K562 (cell line): ENCODE measurements around the gene RPL11. TPM values are rescaled to one million over a fixed set of nuclear protein-coding genes. Genes with fewer than 3 reads are reported as not detected.
A peak's percentile ranks its signal among the peaks of the same experiment; 100 is the strongest.

ENCODE experiments used
- C11orf30 ChIP-seq: fragments of 450-650 bp; IDR thresholded peaks from 2 replicates; pipeline ENCODE4 v1.6.1; 2016; ENCODE audit warnings: low read depth, mild to moderate bottlenecking
- LARP7 ChIP-seq: fragments of 450-650 bp; IDR thresholded peaks from 2 replicates; pipeline ENCODE4 v1.6.1; 2016
- NFYB ChIP-seq: IDR thresholded peaks from 2 replicates; pipeline ENCODE4 v1.6.1; 2011; ENCODE audit warnings: mild to moderate bottlenecking, moderate library complexity; ENCODE audit not compliant: insufficient read length; ENCODE audit errors: extremely low read depth
- PATZ1 ChIP-seq: fragments of 250-450 bp; sonication (Bioruptor Pico); IDR thresholded peaks from 2 replicates; pipeline ENCODE4 v1.5.0; 2020; ENCODE audit warnings: mild to moderate bottlenecking, borderline replicate concordance
- PTTG1 ChIP-seq: fragments of 450-650 bp; IDR thresholded peaks from 2 replicates; pipeline ENCODE4 v1.6.1; 2016; ENCODE audit warnings: low read depth, mild to moderate bottlenecking, missing genetic modification characterization, missing compliant biosample characterization
- TOE1 ChIP-seq, 2 experiments: fragments of 450-650 bp in 1 of 2; sonication (generic) in 1 of 2; formaldehyde crosslinking in 1 of 2; IDR thresholded peaks; 2 replicates each; pipeline versions ENCODE4 v1.7.1 to v1.8.0; 2016 to 2022; ENCODE audit warnings: borderline replicate concordance in 2 of 2, mild to moderate bottlenecking in 2 of 2, antibody characterized with exemption in 1 of 2, inconsistent platforms in 1 of 2, low read depth in 1 of 2, missing genetic modification reagents in 1 of 2, moderate library complexity in 1 of 2
- ZBTB33 ChIP-seq: sonication (generic); formaldehyde crosslinking; IDR thresholded peaks from 2 replicates; pipeline ENCODE4 v1.8.1; 2023; ENCODE audit warnings: mild to moderate bottlenecking, missing genetic modification reagents
- ZNF232 ChIP-seq: sonication (generic); formaldehyde crosslinking; IDR thresholded peaks from 2 replicates; pipeline ENCODE4 v1.8.0; 2022; ENCODE audit warnings: mild to moderate bottlenecking, missing genetic modification reagents
- polyA plus RNA-seq, 8 experiments: library from polyadenylated mRNA; depleted of rRNA in 4 of 8; stranded (reverse) in 5 of 8; unstranded in 3 of 8; fragments of >200 nt; fragmentation: Nextera tagmentation in 2 of 8; fragmentation: Illumina TruSeq in 1 of 8; extraction: Ambion mirVana in 2 of 8; extraction: Trizol in 1 of 8; gene quantifications; 2 replicates each; pipeline versions ENCODE4 v1.2.1 to v1.2.3, GENCODE V29; 2011 to 2014; ENCODE audit warnings: inconsistent platforms in 1 of 8, missing spikeins in 1 of 8
- total RNA-seq, 7 experiments: library from RNA; depleted of rRNA in 6 of 7; stranded (reverse); fragments of >200 nt in 6 of 7; fragmentation: Illumina TruSeq in 2 of 7; extraction: Trizol in 2 of 7; gene quantifications; 2 replicates each; pipeline versions ENCODE4 v1.2.1 to v1.2.3, GENCODE V29; 2011 to 2021; ENCODE audit warnings: low replicate concordance in 1 of 7
- TF ChIP-seq, protein P1 (sequence below), 2 experiments: fragments of 450-650 bp; IDR thresholded peaks; 2 replicates each; pipeline ENCODE4 v1.6.1; 2016; ENCODE audit warnings: mild to moderate bottlenecking in 2 of 2, borderline replicate concordance in 1 of 2, low read depth in 1 of 2, moderate library complexity in 1 of 2
- TF ChIP-seq, protein P2 (sequence below), 2 experiments: fragments of 450-650 bp; conservative IDR thresholded peaks; 2 replicates each; pipeline ENCODE4 v1.6.1; 2017; ENCODE audit warnings: mild to moderate bottlenecking in 2 of 2, moderate library complexity in 2 of 2

Gene RPL11
- total and polyA plus RNA-seq, 9 of the 15 experiments (the other 6 are each of a cell fraction or from before 2014, with no cell fraction given) = 1,781 to 4,526 (median 3,111) TPM

DNA sequence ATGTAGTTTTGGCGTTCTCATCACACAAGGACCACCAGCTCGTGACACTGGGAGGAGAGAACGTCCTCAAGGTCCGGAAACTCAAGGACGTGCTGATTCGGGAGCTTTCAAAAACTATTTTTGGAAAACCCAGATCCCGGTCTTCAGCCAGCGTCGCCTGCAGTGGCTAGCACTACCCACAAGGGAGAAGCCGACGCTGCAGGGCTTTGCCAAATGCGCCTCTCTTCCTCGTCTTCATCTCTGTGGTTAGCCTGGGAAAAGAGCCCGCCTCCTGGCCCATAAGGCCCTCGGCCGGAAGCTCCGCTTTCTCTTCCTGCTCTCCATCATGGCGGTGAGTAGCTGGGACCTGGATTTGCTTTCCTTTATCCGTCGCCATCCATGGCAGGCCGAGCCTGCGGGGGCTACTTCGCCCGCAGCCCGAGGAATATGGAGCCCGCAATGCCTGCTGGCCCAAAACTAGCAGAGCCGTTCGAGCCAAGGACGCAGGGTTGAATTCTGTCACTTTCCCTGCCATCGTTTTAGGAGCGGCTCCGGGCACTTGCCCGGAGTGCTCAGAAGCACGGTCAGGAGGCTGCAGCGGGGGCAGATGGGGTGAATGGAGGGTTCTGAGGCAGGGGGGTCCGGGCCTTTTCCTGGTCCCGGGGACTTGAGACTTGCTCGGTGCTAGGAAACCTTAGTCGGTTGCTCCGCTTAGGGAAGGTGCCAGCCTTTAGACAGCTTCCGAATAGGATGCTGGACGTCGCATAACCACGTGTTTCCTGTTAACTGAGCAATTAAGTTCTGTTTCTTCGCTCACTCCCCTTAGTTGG lies at the start of gene RPL11 (continued):
- no peak; the same call in 1 of the 2 replicates for TF ChIP-seq ZNF232 (CRISPR knock-in tag)
- TF ChIP-seq LARP7 = 0 out of 2 replicates have a peak, but pooled peaks have one; percentile 9
- no peak for TF ChIP-seq PATZ1 (CRISPR knock-in tag)
- TF ChIP-seq, protein P1, sequence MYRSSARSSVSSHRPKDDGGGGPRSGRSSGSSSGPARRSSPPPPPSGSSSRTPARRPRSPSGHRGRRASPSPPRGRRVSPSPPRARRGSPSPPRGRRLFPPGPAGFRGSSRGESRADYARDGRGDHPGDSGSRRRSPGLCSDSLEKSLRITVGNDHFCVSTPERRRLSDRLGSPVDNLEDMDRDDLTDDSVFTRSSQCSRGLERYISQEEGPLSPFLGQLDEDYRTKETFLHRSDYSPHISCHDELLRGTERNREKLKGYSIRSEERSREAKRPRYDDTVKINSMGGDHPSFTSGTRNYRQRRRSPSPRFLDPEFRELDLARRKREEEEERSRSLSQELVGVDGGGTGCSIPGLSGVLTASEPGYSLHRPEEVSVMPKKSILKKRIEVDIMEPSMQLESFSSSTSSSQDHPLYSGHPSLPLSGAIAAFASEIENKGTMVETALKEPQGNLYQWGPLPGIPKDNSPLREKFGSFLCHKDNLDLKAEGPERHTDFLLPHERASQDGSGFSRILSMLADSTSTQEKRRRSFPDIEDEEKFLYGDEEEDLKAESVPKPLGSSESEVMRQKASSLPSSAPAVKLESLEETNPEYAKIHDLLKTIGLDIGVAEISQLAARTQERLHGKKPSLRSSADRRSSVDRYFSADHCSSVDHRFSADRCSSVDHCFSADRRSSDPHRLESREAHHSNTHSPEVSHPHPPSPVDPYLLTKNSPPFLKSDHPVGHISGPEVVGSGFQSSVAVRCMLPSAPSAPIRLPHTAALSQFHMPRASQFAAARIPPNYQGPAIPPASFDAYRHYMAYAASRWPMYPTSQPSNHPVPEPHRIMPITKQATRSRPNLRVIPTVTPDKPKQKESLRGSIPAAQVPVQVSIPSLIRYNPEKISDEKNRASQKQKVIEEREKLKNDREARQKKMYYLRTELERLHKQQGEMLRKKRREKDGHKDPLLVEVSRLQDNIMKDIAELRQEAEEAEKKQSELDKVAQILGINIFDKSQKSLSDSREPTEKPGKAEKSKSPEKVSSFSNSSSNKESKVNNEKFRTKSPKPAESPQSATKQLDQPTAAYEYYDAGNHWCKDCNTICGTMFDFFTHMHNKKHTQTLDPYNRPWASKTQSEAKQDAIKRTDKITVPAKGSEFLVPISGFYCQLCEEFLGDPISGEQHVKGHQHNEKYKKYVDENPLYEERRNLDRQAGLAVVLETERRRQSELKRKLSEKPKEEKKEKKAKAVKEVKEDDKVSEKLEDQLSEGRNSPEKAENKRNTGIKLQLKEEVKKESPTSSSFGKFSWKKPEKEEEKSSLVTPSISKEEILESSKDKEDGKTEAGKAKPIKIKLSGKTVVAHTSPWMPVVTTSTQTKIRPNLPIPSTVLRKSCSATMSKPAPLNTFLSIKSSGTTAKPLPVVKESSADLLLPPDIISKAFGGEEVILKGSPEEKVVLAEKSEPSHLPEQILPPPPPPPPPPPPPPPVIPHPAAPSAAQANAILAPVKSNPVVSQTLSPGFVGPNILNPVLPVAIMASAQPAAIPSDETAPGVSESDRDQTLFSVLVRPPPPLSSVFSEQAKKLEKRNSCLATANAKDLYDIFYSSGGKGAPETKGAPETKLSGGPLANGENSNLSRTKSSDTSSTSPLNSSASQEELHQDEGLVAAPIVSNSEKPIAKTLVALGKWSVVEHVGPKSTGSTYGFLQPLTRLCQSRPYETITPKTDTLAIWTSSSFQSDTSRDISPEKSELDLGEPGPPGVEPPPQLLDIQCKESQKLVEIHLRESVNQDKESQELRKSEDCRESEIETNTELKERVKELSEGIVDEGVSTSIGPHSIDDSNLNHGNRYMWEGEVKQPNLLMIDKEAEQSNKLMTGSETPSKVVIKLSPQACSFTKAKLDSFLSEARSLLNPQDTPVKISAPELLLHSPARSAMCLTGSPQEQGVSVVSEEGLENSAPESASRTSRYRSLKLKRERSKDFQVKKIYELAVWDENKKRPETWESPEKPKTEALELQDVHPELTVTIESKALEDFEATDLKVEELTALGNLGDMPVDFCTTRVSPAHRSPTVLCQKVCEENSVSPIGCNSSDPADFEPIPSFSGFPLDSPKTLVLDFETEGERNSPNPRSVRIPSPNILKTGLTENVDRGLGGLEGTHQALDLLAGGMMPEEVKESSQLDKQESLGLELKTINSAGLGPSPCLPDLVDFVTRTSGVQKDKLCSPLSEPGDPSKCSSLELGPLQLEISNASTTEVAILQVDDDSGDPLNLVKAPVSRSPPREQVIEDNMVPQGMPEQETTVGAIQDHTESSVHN (IDR thresholded peaks at IDR 0.05; ENCODE audit: borderline replicate concordance in 1 of 2, low read depth in 1 of 2) = peak in 1 of 2 experiments; percentile 96; a peak in 2 of 4 replicates
- TF ChIP-seq, protein P2, sequence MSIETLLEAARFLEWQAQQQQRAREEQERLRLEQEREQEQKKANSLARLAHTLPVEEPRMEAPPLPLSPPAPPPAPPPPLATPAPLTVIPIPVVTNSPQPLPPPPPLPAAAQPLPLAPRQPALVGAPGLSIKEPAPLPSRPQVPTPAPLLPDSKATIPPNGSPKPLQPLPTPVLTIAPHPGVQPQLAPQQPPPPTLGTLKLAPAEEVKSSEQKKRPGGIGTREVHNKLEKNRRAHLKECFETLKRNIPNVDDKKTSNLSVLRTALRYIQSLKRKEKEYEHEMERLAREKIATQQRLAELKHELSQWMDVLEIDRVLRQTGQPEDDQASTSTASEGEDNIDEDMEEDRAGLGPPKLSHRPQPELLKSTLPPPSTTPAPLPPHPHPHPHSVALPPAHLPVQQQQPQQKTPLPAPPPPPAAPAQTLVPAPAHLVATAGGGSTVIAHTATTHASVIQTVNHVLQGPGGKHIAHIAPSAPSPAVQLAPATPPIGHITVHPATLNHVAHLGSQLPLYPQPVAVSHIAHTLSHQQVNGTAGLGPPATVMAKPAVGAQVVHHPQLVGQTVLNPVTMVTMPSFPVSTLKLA (conservative IDR thresholded peaks at IDR 0.05) = peak; percentile 65 to 88
- TF ChIP-seq PTTG1 (tag) = no peak
- peak; percentile 72 for TF ChIP-seq TOE1 (IDR thresholded peaks at IDR 0.05; ENCODE audit: borderline replicate concordance)
- 0 out of 2 replicates have a peak, but pooled peaks have one; percentile 49 for TF ChIP-seq TOE1 (CRISPR knock-in tag; IDR thresholded peaks at IDR 0.05; ENCODE audit: borderline replicate concordance, low read depth)
- no peak for TF ChIP-seq NFYB
- peak; percentile 77 for TF ChIP-seq ZBTB33 (CRISPR knock-in tag)
- peak; percentile 80 for TF ChIP-seq C11orf30
